ENCODE results near the gene CD79B.
"Not testable (repeated sequence)": the region's sequence is repeated elsewhere in the genome, so short reads cannot be mapped to it uniquely, and the experiment has no call there.

Gene CD79B

GRCh38 chr17:63930951-63931575 lies 1.1 kb downstream of the CD79B start:
- DNase-seq = peak; percentile 38

GRCh38 chr17:63929860-63930766 lies 2.0 kb downstream of the CD79B start:
- DNase-seq = no peak

GRCh38 chr17:63928966-63929695 lies 3.0 kb downstream of the CD79B start:
- DNase-seq = no peak

DNA sequence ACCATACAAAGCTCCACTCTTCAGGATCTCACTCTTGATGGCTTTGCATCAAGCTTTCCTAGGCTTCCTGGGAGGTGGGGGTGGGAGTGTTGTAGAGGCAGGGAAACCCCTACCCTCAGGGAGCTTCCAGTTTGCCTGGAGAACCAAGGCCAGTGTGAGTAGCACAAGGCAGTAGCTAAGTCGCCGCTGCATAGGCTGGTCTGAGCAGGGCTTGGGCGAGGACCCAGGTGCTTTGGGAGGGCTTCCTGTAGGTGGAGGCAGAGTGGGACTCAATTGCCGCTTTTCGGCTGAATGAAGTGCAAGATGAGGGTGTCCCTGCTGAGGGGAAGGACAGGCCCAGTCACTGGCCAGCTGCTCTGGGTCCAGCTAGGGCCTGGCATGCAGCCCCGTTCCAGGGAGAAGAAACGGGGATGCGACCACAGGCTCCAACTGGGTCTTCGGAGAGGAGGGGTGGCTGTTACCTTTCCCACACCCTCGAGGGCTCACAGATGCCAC lies 3.9 kb downstream of the CD79B start:
- no peak for DNase-seq

GRCh38 chr17:63927464-63928171 lies 4.5 kb downstream of the CD79B start:
- DNase-seq = no peak

GRCh38 chr17:63926164-63926563 lies 6.0 kb downstream of the CD79B start:
- no peak for DNase-seq

DNA sequence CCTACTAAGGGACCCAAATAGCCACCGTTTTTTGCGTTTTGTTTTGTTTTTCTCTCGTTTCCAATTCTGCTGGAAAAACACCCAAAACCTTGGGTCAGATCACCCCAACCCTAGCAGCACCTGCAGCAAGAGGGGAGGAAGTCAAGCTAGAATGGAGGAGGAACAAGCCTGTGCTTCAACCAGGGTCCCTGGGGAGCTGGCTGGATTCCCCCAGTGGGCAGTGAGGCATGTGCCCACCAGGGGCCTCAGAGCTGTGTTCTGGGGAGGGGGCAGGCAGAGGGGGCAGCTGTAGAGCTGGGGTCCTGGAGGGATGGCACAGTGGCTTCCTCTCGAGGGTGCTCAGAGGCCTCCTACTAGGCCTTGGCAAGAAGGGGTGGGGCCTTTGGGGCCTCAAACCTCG lies 6.5 kb downstream of the CD79B start:
- no peak for DNase-seq

GRCh38 chr17:63922402-63922801 lies 9.7 kb downstream of the CD79B start:
- not testable (repeated sequence) for DNase-seq

GRCh38 chr17:63920779-63921178 lies 11.4 kb downstream of the CD79B start:
- not testable (repeated sequence) for DNase-seq

DNA sequence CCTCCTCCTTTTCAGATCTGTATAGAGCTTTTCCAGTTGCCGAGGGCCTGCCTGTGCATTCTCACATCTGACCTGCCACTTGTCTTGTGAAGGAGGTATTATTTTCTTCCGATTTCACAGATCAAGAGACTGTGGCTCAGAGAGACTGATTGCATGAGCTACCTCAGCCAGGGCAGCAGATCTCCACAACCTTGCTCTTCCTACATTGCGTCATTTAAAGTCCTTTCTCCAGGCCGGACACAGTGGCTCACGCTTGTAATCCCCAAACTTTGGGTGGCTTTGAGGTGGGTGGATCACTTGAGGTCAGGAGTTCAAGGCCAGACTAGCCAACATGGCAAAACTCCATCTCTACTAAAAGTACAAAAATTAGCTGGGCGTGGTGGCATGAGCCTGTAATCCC lies 12.1 kb downstream of the CD79B start:
- DNase-seq = not testable (repeated sequence)

DNA sequence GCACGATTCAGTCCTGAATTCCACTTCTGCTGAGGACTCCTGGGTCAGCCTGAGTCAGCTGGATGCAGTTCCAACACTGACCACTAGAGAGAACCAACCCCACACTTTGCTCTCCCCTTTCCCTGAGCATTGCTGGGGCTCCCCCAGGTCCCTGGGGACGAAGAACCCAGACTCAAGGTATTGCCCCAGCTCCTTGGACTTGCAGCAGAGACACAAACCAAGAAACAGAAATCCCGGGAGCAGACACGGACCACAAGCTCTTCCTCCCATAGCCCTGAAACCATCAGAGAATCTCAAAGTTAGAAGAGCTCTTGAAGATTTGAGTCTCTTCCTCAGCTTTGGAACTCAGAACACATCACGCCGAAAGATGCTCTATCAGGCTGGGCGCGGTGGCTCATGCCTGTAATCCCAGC lies 12.8 kb downstream of the CD79B start:
- DNase-seq = peak; percentile 70

- DNase-seq = not testable (repeated sequence)
These were observed 13.3 kb downstream of the CD79B start, which contains the start of gene GH1 for GRCh38 chr17:63918789-63919305. GH1 (minus strand) TSS chr17:63918839; CDS start chr17:63918776, 63 bp downstream.

- DNase-seq = no peak
These were observed 13.8 kb downstream of the CD79B start for GRCh38 chr17:63918305-63918704.

DNA sequence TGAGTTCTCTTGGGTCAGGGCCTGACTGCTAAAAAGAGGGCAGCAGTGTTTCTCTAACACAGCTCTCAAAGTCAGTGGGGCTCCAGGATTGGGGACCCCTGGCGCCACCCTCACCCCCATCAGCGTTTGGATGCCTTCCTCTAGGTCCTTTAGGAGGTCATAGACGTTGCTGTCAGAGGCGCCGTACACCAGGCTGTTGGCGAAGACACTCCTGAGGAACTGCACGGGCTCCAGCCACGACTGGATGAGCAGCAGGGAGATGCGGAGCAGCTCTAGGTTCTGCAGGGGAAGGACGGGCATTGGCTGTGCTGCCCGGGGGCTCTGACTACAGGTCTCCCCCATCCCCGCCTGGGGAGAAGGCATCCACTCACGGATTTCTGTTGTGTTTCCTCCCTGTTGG lies 14.5 kb downstream of the CD79B start:
- DNase-seq = no peak

DNA sequence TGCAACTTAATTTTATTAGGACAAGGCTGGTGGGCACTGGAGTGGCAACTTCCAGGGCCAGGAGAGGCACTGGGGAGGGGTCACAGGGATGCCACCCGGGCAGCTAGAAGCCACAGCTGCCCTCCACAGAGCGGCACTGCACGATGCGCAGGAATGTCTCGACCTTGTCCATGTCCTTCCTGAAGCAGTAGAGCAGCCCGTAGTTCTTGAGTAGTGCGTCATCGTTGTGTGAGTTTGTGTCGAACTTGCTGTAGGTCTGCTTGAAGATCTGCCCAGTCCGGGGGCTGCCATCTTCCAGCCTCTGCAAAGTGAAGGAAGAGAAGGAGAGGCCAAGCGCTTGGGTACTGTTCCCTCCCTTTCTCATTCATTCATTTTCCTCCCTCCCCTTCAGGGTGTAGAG lies 14.9 kb downstream of the CD79B start:
- DNase-seq = not testable (repeated sequence)

DNA sequence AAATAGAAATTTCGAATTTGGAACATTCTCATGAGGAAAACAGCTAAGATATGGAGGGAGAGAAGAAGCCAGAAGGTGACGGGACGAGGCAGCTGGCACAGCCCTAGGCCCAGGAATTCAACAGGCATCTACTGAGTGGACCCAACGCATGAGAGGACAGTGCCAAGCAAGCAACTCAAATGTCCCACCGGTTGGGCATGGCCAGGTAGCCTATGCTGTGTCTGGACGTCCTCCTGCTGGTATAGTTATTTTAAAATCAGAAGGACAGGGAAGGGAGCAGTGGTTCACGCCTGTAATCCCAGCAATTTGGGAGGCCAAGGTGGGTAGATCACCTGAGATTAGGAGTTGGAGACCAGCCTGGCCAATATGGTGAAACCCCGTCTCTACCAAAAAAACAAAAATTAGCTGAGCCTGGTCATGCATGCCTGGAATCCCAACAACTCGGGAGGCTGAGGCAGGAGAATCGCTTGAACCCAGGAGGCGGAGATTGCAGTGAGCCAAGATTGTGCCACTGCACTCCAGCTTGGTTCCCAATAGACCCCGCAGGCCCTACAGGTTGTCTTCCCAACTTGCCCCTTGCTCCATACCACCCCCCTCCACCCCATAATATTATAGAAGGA lies 15.5 kb downstream of the CD79B start:
- no peak for DNase-seq

GRCh38 chr17:63915753-63916152 lies 16.4 kb downstream of the CD79B start:
- DNase-seq = not testable (repeated sequence)

GRCh38 chr17:63914471-63914870 lies 17.7 kb downstream of the CD79B start:
- no peak for DNase-seq

GRCh38 chr17:63911657-63912100 lies 20.5 kb downstream of the CD79B start:
- DNase-seq = peak; percentile 67

- no peak for DNase-seq
These were observed 21.0 kb downstream of the CD79B start, which contains the start of gene CSHL1 for GRCh38 chr17:63911041-63911635. CSHL1 (minus strand) TSS chr17:63911258; CDS start chr17:63911196, 62 bp downstream.

GRCh38 chr17:63910096-63910495 lies 22.0 kb downstream of the CD79B start:
- no peak for DNase-seq
